Lower leg skin (tissue), 4 donors: ENCODE data around the gene ANKMY2. TPM values are rescaled to one million over a fixed set of nuclear protein-coding genes. Genes with fewer than 3 reads are reported as not detected.

Experiments used
- DNase-seq, 2 donors: peaks; one replicate each; pipeline ENCODE4 v3.0.0-alpha.2; 2019; ENCODE audit warnings: low spot score in 2 of 2
- H3K4me3 ChIP-seq: fragments of 200-600 bp; sonication (generic); 2 replicates; pipeline ENCODE4 v1.5.1; 2017; ENCODE audit warnings: mild to moderate bottlenecking, low read depth; ENCODE audit not compliant: poor library complexity, severe bottlenecking
- CTCF ChIP-seq, 3 donors: fragments of 450-650 bp; IDR thresholded peaks; one replicate each; pipeline ENCODE4 v1.5.1; 2016; ENCODE audit warnings: antibody characterized with exemption in 3 of 3, mild to moderate bottlenecking in 3 of 3, moderate library complexity in 2 of 3
- POLR2A ChIP-seq, 2 donors: fragments of 450-650 bp; IDR thresholded peaks; one replicate each; pipeline ENCODE4 v1.6.1; 2016 to 2017; ENCODE audit warnings: antibody characterized with exemption in 2 of 2, mild to moderate bottlenecking in 1 of 2, moderate library complexity in 1 of 2
- WGBS, 2 donors: methylation state at CpG; one replicate each; pipeline ENCODE4 v1.1.5; 2018; 5-methylcytosine and 5-hydroxymethylcytosine counted together
- intact Hi-C: fragments of 100-400 bp; cut with DNase I; formaldehyde crosslinking; loops from one replicate; pipeline ENCODE4 v1.15.0; 2023; ENCODE audit warnings: low total_unique reads
- total RNA-seq, 4 donors: library from RNA; depleted of rRNA; stranded (reverse); fragments of >200 nt; gene quantifications; one replicate each; pipeline ENCODE4 v1.1.0, GENCODE V29; 2016

The ANKMY2 gene
- total RNA-seq, 4 donors from 2014 or later: 5.5 to 14.5 (median 9.9) TPM

DNA sequence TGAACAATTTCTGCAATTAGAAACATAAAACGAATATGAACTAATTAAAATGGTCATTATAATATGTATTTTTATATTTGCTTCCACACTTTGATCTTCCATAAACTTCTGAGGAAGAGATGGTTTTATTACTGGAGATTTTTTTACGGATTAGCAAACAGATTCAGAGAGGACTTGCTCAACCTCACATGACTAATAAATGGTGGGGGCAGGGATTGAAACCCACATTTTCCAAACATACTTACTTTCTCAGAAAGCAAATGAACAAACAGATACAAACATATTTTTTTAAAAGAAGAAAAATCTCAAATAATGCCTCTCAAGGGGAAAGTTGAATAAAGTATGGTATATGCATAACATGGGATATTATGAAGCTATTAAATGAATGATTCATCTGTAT, 18.3 kb downstream of the ANKMY2 start:
- H3K4me3 ChIP-seq: no peak overlapping the region
- intact Hi-C loops: no loop called here
- DNase-seq: peak in 1 of 2 donors; percentile 39
- no peak for TF ChIP-seq CTCF (IDR thresholded peaks at IDR 0.05)
- no peak for TF ChIP-seq POLR2A (IDR thresholded peaks at IDR 0.05)
- WGBS, 2 donors: 74 to 75% methylated on average over 2 of the region's 2 CpGs

- H3K4me3 ChIP-seq: no peak overlapping the region
- 43 to 91% methylated on average over 2 of the region's 2 CpGs for WGBS, 2 donors
- no peak for DNase-seq
- no peak for TF ChIP-seq POLR2A (IDR thresholded peaks at IDR 0.05)
- no peak for TF ChIP-seq CTCF (IDR thresholded peaks at IDR 0.05)
- intact Hi-C loops: no loop called here
Observed at GRCh38 chr7:16626388-16626787, 19.2 kb downstream of the ANKMY2 start.

DNA sequence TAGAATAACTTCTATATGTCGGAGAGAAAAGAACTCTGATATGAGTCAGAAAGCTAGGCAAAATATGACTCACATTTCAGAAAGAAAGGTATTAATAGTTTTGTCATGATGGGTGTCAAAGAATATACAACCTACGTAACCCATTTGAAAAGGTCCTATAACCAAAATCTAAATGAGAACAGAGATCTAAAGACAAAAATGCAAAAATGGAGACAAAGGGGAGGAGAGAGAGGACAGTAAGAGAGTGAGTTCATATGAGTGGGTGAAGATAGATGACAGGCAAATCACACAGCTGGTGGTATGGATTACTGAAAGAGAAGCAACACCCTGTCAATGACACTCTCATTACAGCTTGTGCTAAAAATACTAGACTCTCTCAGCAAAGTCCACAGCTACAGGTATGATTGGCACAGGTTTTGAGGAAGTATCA, 25.6 kb downstream of the ANKMY2 start:
- 93 to 95% methylated on average over 2 of the region's 2 CpGs for WGBS, 2 donors
- DNase-seq: no peak
- no peak overlapping the region for H3K4me3 ChIP-seq
- intact Hi-C loops: no loop called here
- TF ChIP-seq POLR2A (IDR thresholded peaks at IDR 0.05) (no peak), CTCF (IDR thresholded peaks at IDR 0.05) (no peak)

DNA sequence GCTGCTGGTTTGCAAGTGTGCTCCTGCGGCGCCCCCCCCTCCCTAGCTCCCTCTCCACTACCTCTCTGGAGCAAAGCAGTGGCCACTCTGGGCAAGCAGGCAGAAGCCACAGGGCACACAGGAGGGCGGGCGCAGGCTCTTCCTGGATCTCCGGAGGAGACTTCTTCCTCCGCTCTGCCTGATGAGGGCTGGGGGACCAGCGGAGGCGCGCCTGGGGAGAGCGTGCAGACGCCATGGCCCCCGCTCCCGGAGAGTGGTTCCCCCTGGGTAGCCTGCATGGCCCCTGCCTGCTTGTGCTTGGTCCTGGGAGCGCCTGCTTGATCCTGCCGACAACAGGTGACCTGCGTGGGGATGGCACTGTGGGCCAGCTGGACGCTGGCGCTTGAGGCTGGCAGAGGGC, 29.0 kb downstream of the ANKMY2 start:
- 87 to 90% methylated on average over 15 to 18 of the region's 18 CpGs for WGBS, 2 donors
- TF ChIP-seq CTCF (IDR thresholded peaks at IDR 0.05) (no peak), POLR2A (IDR thresholded peaks at IDR 0.05) (no peak)
- DNase-seq: no peak
- intact Hi-C loops: no loop called here
- no peak overlapping the region for H3K4me3 ChIP-seq

DNA sequence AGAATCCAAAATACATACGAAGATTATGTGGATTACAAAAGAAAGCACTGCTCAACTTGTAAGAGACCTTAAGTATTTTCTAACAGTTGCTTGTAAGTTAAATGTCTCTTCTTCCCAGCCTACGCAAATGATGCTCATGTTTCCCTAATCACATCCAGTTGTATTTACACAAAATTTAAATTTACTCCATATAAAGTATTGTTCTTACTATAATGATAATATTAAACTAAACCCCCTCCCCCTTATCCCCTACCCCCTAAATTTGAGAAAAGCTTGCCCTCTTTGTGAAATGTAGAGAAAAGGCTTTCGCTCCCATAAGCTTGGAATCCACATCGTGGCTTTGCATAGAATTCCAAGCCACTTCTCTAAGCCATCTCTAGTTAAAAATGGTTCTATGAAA, 29.4 kb downstream of the ANKMY2 start:
- no peak overlapping the region for H3K4me3 ChIP-seq
- DNase-seq: no peak
- no peak for TF ChIP-seq CTCF (IDR thresholded peaks at IDR 0.05)
- no peak for TF ChIP-seq POLR2A (IDR thresholded peaks at IDR 0.05)
- WGBS, 2 donors: 66 to 73% methylated on average over 4 of the region's 4 CpGs
- intact Hi-C loops: no loop called here

- no peak for DNase-seq
- no peak overlapping the region for H3K4me3 ChIP-seq
- TF ChIP-seq CTCF (IDR thresholded peaks at IDR 0.05) (no peak), POLR2A (IDR thresholded peaks at IDR 0.05) (no peak)
- whole genome bisulfite sequencing, 2 donors: 92 to 97% methylated on average over 5 of the region's 5 CpGs
- intact Hi-C loops: no loop called here
Observed at GRCh38 chr7:16615228-16615627, 30.3 kb downstream of the ANKMY2 start.
